HCT116 (cell line): ENCODE measurements around the gene IQCB1. TPM values are rescaled to one million over a fixed set of nuclear protein-coding genes. Genes with fewer than 3 reads are reported as not detected.

Source experiments
- ATAC-seq: fragments of 200-7000 bp; cut with Tn5 transposase; 2 replicates; pipeline ENCODE4 v1.9.1; 2020; ENCODE audit warnings: mild to moderate bottlenecking, moderate library complexity
- BruUV-seq: library from RNA; stranded (reverse); fragments of 400-500 nt; replicated peaks from 2 replicates; lab custom pipeline; 2021; lab: Mats Ljungman, UMichigan
- CTCF ChIA-PET: fragments of 300-600 bp; sonication (Branson Sonifier 250); formaldehyde crosslinking; loops from one replicate; lab custom pipeline; 2021; ENCODE audit warnings: antibody characterized with exemption; lab: Charles Lee
- POLR2A ChIA-PET: fragments of 300-600, 350-600 bp; sonication (Branson Sonifier 250); formaldehyde crosslinking; loops from one replicate; lab custom pipeline; 2021; ENCODE audit warnings: antibody characterized with exemption; lab: Charles Lee
- RAD21 ChIA-PET, 2 experiments: fragments of 300-600 bp; sonication (Branson Sonifier 250); formaldehyde crosslinking; loops; one replicate each; lab custom pipeline; 2023; ENCODE audit warnings: low total read pairs in 2 of 2; ENCODE audit not compliant: uncharacterized antibody in 2 of 2, unreplicated experiment in 2 of 2, low non-redundant PET in 1 of 2; lab: Charles Lee
- DNase-seq: peaks from one replicate; pipeline ENCODE4 v3.0.0-alpha.2; 2010; ENCODE audit warnings: low read depth, low spot score
- H2AFZ ChIP-seq: fragments of 200-600 bp; shearing (Covaris generic), sonication (generic); 2 replicates; pipeline ENCODE4 v1.6.1; 2017; ENCODE audit warnings: low read depth, mixed run types, mixed read lengths, antibody characterized with exemption, low read length; ENCODE audit not compliant: poor library complexity, severe bottlenecking
- H3K27ac ChIP-seq: 2 replicates; pipeline ENCODE4 v1.5.1; 2012; ENCODE audit warnings: low read depth, low read length
- H3K27me3 ChIP-seq: fragments of 200-600 bp; sonication (generic); 2 replicates; pipeline ENCODE4 v1.6.1; 2016; ENCODE audit warnings: mixed run types, low read length, mixed read lengths; ENCODE audit not compliant: insufficient read depth
- H3K36me3 ChIP-seq, 2 experiments: fragments of 200-500 bp in 1 of 2; fragments of 200-600 bp in 1 of 2; sonication (Bioruptor generic) in 1 of 2; sonication (generic) in 1 of 2; 2 replicates each; pipeline versions ENCODE4 v1.5.1 to v1.6.1; 2014 to 2016; ENCODE audit warnings: low read length in 2 of 2, inconsistent platforms in 1 of 2, mixed read lengths in 1 of 2, mixed run types in 1 of 2; ENCODE audit not compliant: insufficient read depth in 2 of 2, control insufficient read depth in 1 of 2
- H3K4me1 ChIP-seq, 2 experiments: fragments of 200-600 bp in 1 of 2; sonication (generic) in 1 of 2; 2 replicates each; pipeline versions ENCODE4 v1.5.1 to v1.6.1; 2012 to 2017; ENCODE audit warnings: low read length in 2 of 2, inconsistent platforms in 1 of 2, mild to moderate bottlenecking in 1 of 2, mixed read lengths in 1 of 2, mixed run types in 1 of 2, moderate library complexity in 1 of 2; ENCODE audit not compliant: insufficient read depth in 2 of 2, control insufficient read depth in 1 of 2
- H3K4me2 ChIP-seq: fragments of 200-600 bp; sonication (generic); 2 replicates; pipeline ENCODE4 v1.6.1; 2017; ENCODE audit warnings: mixed run types, low read length, mixed read lengths
- H3K4me3 ChIP-seq, 2 experiments: fragments of 200-600 bp in 1 of 2; sonication (generic) in 1 of 2; replicated peaks in 1 of 2; 2 replicates each; pipeline ENCODE4 v1.5.1; 2011 to 2016; ENCODE audit warnings: low read length in 2 of 2, control low read depth in 1 of 2, low read depth in 1 of 2, mild to moderate bottlenecking in 1 of 2, mixed read lengths in 1 of 2, mixed run types in 1 of 2
- H3K79me2 ChIP-seq: fragments of 200-600 bp; sonication (generic); 2 replicates; pipeline ENCODE4 v1.6.1; 2017; ENCODE audit warnings: mild to moderate bottlenecking, mixed run types, low read length, moderate library complexity, mixed read lengths; ENCODE audit not compliant: insufficient read depth
- H3K9ac ChIP-seq: fragments of 200-600 bp; sonication (generic); 2 replicates; pipeline ENCODE4 v1.6.1; 2016; ENCODE audit warnings: low read length, mixed read lengths
- H3K9me2 ChIP-seq: fragments of 200-600 bp; sonication (generic), shearing (Covaris generic); 2 replicates; pipeline ENCODE4 v1.6.1; 2017; ENCODE audit warnings: mixed run types, mild to moderate bottlenecking, moderate library complexity; ENCODE audit not compliant: insufficient read depth
- H3K9me3 ChIP-seq, 2 experiments: fragments of 200-500 bp in 1 of 2; fragments of 200-600 bp in 1 of 2; sonication (Bioruptor generic) in 1 of 2; sonication (generic) in 1 of 2; 2 replicates each; pipeline ENCODE4 v1.6.1; 2014 to 2017; ENCODE audit warnings: low read length in 2 of 2, mixed read lengths in 2 of 2, inconsistent platforms in 1 of 2, low read depth in 1 of 2, mild to moderate bottlenecking in 1 of 2, mixed run types in 1 of 2, moderate library complexity in 1 of 2; ENCODE audit not compliant: control insufficient read depth in 1 of 2, insufficient read depth in 1 of 2
- H4K20me1 ChIP-seq: fragments of 200-600 bp; sonication (generic), shearing (Covaris generic); 2 replicates; pipeline ENCODE4 v1.6.1; 2017; ENCODE audit warnings: mixed run types, mild to moderate bottlenecking, moderate library complexity; ENCODE audit not compliant: insufficient read depth
- CBX3 ChIP-seq: IDR thresholded peaks from 2 replicates; pipeline ENCODE4 v1.6.1; 2012; ENCODE audit warnings: low read depth
- CEBPB ChIP-seq: IDR thresholded peaks from 2 replicates; pipeline ENCODE4 v1.6.1; 2012; ENCODE audit warnings: low read depth
- EGR1 ChIP-seq: IDR thresholded peaks from 2 replicates; pipeline ENCODE4 v1.6.1; 2012; ENCODE audit warnings: low read depth
- ELF1 ChIP-seq: IDR thresholded peaks from 2 replicates; pipeline ENCODE4 v1.6.1; 2012; ENCODE audit warnings: low read depth, borderline replicate concordance
- EZH2 ChIP-seq: fragments of 200-600 bp; sonication (generic); IDR thresholded peaks from 2 replicates; pipeline ENCODE4 v1.6.1; 2017; ENCODE audit warnings: antibody characterized with exemption, mixed run types
- EZH2phosphoT487 ChIP-seq: fragments of 200-600 bp; IDR thresholded peaks from 2 replicates; pipeline ENCODE4 v1.6.1; 2018; ENCODE audit warnings: antibody characterized with exemption, borderline replicate concordance
- FOSL1 ChIP-seq: IDR thresholded peaks from 2 replicates; pipeline ENCODE4 v1.6.1; 2012; ENCODE audit warnings: low read depth
- MAX ChIP-seq: IDR thresholded peaks from 2 replicates; pipeline ENCODE4 v1.6.1; 2012
- POLR2AphosphoS5 ChIP-seq: IDR thresholded peaks from 2 replicates; pipeline ENCODE4 v1.6.1; 2011; ENCODE audit warnings: mild to moderate bottlenecking, low read depth, low read length, moderate library complexity
- RAD21 ChIP-seq: IDR thresholded peaks from 2 replicates; pipeline ENCODE4 v1.6.1; 2012; ENCODE audit warnings: low read depth, mild to moderate bottlenecking
- SIN3A ChIP-seq: IDR thresholded peaks from 2 replicates; pipeline ENCODE4 v1.6.1; 2012; ENCODE audit warnings: low read depth
- SP1 ChIP-seq: IDR thresholded peaks from 2 replicates; pipeline ENCODE4 v1.6.1; 2012; ENCODE audit warnings: low read depth
- TCF7L2 ChIP-seq: IDR thresholded peaks from 2 replicates; pipeline ENCODE4 v1.7.0; 2011; ENCODE audit warnings: borderline replicate concordance, inconsistent platforms; ENCODE audit not compliant: insufficient read depth, insufficient read length; ENCODE audit errors: extremely low read depth
- YY1 ChIP-seq: IDR thresholded peaks from 2 replicates; pipeline ENCODE4 v1.6.1; 2011; ENCODE audit warnings: low read length, low read depth, moderate library complexity, mild to moderate bottlenecking; ENCODE audit not compliant: insufficient replicate concordance; ENCODE audit errors: extremely low read depth
- ZBTB33 ChIP-seq: IDR thresholded peaks from 2 replicates; pipeline ENCODE4 v1.6.1; 2011; ENCODE audit warnings: mild to moderate bottlenecking, low read length, moderate library complexity; ENCODE audit not compliant: insufficient replicate concordance; ENCODE audit errors: extremely low read depth
- ZNF274 ChIP-seq: fragments of 200-500 bp; sonication (Bioruptor generic); IDR thresholded peaks from 2 replicates; pipeline ENCODE4 v1.6.1; 2014; ENCODE audit warnings: mild to moderate bottlenecking, low read depth, low read length, inconsistent platforms
- intact Hi-C: fragments of 100-400 bp; cut with micrococcal nuclease; formaldehyde crosslinking; loops from 2 replicates; pipeline ENCODE4 v1.10.0; 2022
- total RNA-seq: library from RNA; stranded (reverse); gene quantifications from one replicate; pipeline ENCODE4 v1.2.1, GENCODE V29; 2021; ENCODE audit not compliant: unreplicated experiment
- TF ChIP-seq, protein P1 (sequence below), 3 experiments: fragments of 200-600 bp in 1 of 3; sonication (generic) in 1 of 3; IDR thresholded peaks in 2 of 3; conservative IDR thresholded peaks in 1 of 3; 2 replicates each; pipeline ENCODE4 v1.5.1; 2012 to 2017; ENCODE audit warnings: low read depth in 2 of 3, low read length in 2 of 3, antibody characterized with exemption in 1 of 3, borderline replicate concordance in 1 of 3, control low read depth in 1 of 3, mild to moderate bottlenecking in 1 of 3, mixed read lengths in 1 of 3, mixed run types in 1 of 3, moderate library complexity in 1 of 3; ENCODE audit not compliant: insufficient read depth in 1 of 3
- TF ChIP-seq, protein P2 (sequence below): IDR thresholded peaks from 2 replicates; pipeline ENCODE4 v1.6.1; 2012

Gene IQCB1
- total RNA-seq, 1 experiment from 2014 or later: 22.2 TPM

DNA sequence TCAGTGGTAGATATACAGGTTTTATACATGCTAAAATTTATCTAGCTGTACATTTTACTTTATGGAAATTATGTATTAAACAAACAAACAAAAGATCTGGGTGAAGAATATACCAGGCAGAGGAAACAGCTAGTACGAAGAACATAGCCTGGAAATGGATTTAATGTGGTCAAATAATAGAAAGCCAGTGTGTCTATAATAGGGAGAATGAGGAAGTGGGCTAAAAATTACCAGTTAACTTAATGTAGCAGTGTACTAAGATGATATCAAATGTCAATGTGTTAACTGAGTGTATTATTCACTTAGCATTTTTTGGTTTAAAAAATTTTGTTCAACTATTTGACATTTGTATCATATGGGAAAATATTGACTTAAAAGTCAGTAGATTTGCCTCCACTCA is 36.6 kb upstream of the IQCB1 start:
- Histone ChIP-seq H3K4me3 (no peak overlapping the region), H3K9me2 (no peaks in the 10 kb centered on the region), H3K9me3 (no peaks in the 10 kb centered on the region), H3K4me1 (no peaks in the 10 kb centered on the region), H3K36me3 (no peaks in the 10 kb centered on the region), H3K4me2 (no peak overlapping the region), H4K20me1 (no peaks in the 10 kb centered on the region), H2AFZ (no peak overlapping the region), H3K9ac (no peak overlapping the region), H3K27ac (no peak overlapping the region), H3K79me2 (no peaks in the 10 kb centered on the region), H3K27me3 (no peaks in the 10 kb centered on the region)
- no peak for TF ChIP-seq CBX3
- TF ChIP-seq FOSL1: no peak
- TF ChIP-seq SP1: no peak
- no peak for TF ChIP-seq RAD21
- TF ChIP-seq, protein P1, sequence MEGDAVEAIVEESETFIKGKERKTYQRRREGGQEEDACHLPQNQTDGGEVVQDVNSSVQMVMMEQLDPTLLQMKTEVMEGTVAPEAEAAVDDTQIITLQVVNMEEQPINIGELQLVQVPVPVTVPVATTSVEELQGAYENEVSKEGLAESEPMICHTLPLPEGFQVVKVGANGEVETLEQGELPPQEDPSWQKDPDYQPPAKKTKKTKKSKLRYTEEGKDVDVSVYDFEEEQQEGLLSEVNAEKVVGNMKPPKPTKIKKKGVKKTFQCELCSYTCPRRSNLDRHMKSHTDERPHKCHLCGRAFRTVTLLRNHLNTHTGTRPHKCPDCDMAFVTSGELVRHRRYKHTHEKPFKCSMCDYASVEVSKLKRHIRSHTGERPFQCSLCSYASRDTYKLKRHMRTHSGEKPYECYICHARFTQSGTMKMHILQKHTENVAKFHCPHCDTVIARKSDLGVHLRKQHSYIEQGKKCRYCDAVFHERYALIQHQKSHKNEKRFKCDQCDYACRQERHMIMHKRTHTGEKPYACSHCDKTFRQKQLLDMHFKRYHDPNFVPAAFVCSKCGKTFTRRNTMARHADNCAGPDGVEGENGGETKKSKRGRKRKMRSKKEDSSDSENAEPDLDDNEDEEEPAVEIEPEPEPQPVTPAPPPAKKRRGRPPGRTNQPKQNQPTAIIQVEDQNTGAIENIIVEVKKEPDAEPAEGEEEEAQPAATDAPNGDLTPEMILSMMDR (IDR thresholded peaks at IDR 0.05 in 2 of 3, conservative IDR thresholded peaks at IDR 0.05 in 1 of 3; ENCODE audit: borderline replicate concordance in 1 of 3, insufficient read depth in 1 of 3, low read depth in 2 of 3, low read length in 2 of 3): no peak
- TF ChIP-seq CEBPB: no peak
- TF ChIP-seq POLR2AphosphoS5: no peak
- no peak for TF ChIP-seq MAX
- no peak for TF ChIP-seq EZH2phosphoT487
- TF ChIP-seq TCF7L2: no peak
- TF ChIP-seq ZBTB33: no peak
- no peak for TF ChIP-seq ZNF274
- TF ChIP-seq ELF1: no peak
- TF ChIP-seq, protein P2, sequence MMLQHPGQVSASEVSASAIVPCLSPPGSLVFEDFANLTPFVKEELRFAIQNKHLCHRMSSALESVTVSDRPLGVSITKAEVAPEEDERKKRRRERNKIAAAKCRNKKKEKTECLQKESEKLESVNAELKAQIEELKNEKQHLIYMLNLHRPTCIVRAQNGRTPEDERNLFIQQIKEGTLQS: no peak
- TF ChIP-seq SIN3A: no peak
- TF ChIP-seq EGR1: no peak
- no peak for TF ChIP-seq EZH2
- TF ChIP-seq YY1: no peak
- BruUV-seq: no TSS peak
- no peak for ATAC-seq
- intact Hi-C loops: loop anchor here (10.0 kb wide), 1 partner anchor 383 kb away; no protein-coding TSS in a partner anchor
- POLR2A ChIA-PET: no interaction called here
- DNase-seq: no peak
- CTCF ChIA-PET: no interaction called here
- RAD21 ChIA-PET: no interaction called here
